Mesenchymal stem cell (in vitro differentiated cells and primary cell): ENCODE measurements around the gene TRPM3.
A peak's percentile ranks its signal among the peaks of the same experiment; 100 is the strongest.

ENCODE experiments used
- DNase-seq: peaks from one replicate; pipeline ENCODE4 v3.0.0-alpha.2; 2013
- H2AFZ ChIP-seq: one replicate; pipeline ENCODE4 v1.6.1; 2013; ENCODE audit warnings: low read depth, mild to moderate bottlenecking, control low read depth, inconsistent platforms, low read length, moderate library complexity
- H2AK5ac ChIP-seq: 2 replicates; pipeline ENCODE4 v1.6.1; 2013; ENCODE audit warnings: low read length, moderate library complexity, mild to moderate bottlenecking, inconsistent platforms; ENCODE audit not compliant: severe bottlenecking
- H2BK120ac ChIP-seq: one replicate; pipeline ENCODE4 v1.6.1; 2013; ENCODE audit warnings: low read depth, mild to moderate bottlenecking, inconsistent platforms, low read length, moderate library complexity
- H2BK12ac ChIP-seq, 2 experiments: one replicate each; pipeline ENCODE4 v1.6.1; 2013; ENCODE audit warnings: inconsistent platforms in 2 of 2, low read length in 2 of 2, mild to moderate bottlenecking in 2 of 2, moderate library complexity in 2 of 2, control low read depth in 1 of 2
- H2BK15ac ChIP-seq: one replicate; pipeline ENCODE4 v1.6.1; 2013; ENCODE audit warnings: mild to moderate bottlenecking, low read depth, inconsistent platforms; ENCODE audit not compliant: poor library complexity, severe bottlenecking
- H2BK5ac ChIP-seq: 2 replicates; pipeline ENCODE4 v1.6.1; 2013; ENCODE audit warnings: low read depth, mild to moderate bottlenecking, low read length, control low read depth, inconsistent platforms; ENCODE audit not compliant: poor library complexity, severe bottlenecking
- H3K14ac ChIP-seq, 2 experiments: one replicate each; pipeline ENCODE4 v1.6.1; 2013; ENCODE audit warnings: inconsistent platforms in 2 of 2, low read length in 2 of 2, control low read depth in 1 of 2, mild to moderate bottlenecking in 1 of 2, moderate library complexity in 1 of 2
- H3K18ac ChIP-seq, 2 experiments: one replicate each; pipeline ENCODE4 v1.6.1; 2013; ENCODE audit warnings: inconsistent platforms in 2 of 2, low read length in 2 of 2, control low read depth in 1 of 2, low read depth in 1 of 2, mild to moderate bottlenecking in 1 of 2
- H3K23ac ChIP-seq, 2 experiments: one replicate each; pipeline ENCODE4 v1.6.1; 2013; ENCODE audit warnings: inconsistent platforms in 2 of 2, low read length in 2 of 2, mild to moderate bottlenecking in 2 of 2, moderate library complexity in 2 of 2, control low read depth in 1 of 2
- H3K27ac ChIP-seq: 2 replicates; pipeline ENCODE4 v1.5.1; 2013; ENCODE audit warnings: mild to moderate bottlenecking, moderate library complexity, low read length, control low read depth, inconsistent platforms; ENCODE audit not compliant: poor library complexity, severe bottlenecking
- H3K27me3 ChIP-seq, 2 experiments: 2 replicates each; pipeline versions ENCODE4 v1.6.1 to v1.7.0; 2013; ENCODE audit warnings: low read length in 2 of 2, mild to moderate bottlenecking in 2 of 2, moderate library complexity in 2 of 2, control low read depth in 1 of 2, inconsistent platforms in 1 of 2; ENCODE audit not compliant: control insufficient read depth in 1 of 2, insufficient read depth in 1 of 2
- H3K36me3 ChIP-seq, 2 experiments: 2 replicates each; pipeline versions ENCODE4 v1.6.1 to v1.7.0; 2013; ENCODE audit warnings: low read length in 2 of 2, control low read depth in 1 of 2, inconsistent platforms in 1 of 2, low read depth in 1 of 2, mild to moderate bottlenecking in 1 of 2; ENCODE audit not compliant: insufficient read depth in 2 of 2, control insufficient read depth in 1 of 2
- H3K4ac ChIP-seq, 2 experiments: one replicate each; pipeline ENCODE4 v1.6.1; 2013; ENCODE audit warnings: inconsistent platforms in 2 of 2, low read length in 2 of 2, mild to moderate bottlenecking in 2 of 2, moderate library complexity in 2 of 2, control low read depth in 1 of 2, low read depth in 1 of 2
- H3K4me1 ChIP-seq: 2 replicates; pipeline ENCODE4 v1.6.1; 2013; ENCODE audit warnings: low read depth, low read length, control low read depth; ENCODE audit not compliant: control insufficient read depth, insufficient read depth
- H3K4me2 ChIP-seq: 2 replicates; pipeline ENCODE4 v1.6.1; 2013; ENCODE audit warnings: low read length, mild to moderate bottlenecking, inconsistent platforms; ENCODE audit not compliant: poor library complexity, severe bottlenecking
- H3K4me3 ChIP-seq, 2 experiments: 2 replicates each; pipeline versions ENCODE4 v1.5.1 to v1.7.0; 2013; ENCODE audit warnings: low read length in 2 of 2, mild to moderate bottlenecking in 2 of 2, control low read depth in 1 of 2, low read depth in 1 of 2; ENCODE audit not compliant: insufficient read depth in 1 of 2
- H3K79me1 ChIP-seq: replicated peaks from 2 replicates; pipeline ENCODE4 v1.6.1; 2013; ENCODE audit warnings: mild to moderate bottlenecking, control low read depth, low read length, inconsistent platforms; ENCODE audit not compliant: poor library complexity, severe bottlenecking
- H3K9ac ChIP-seq: 2 replicates; pipeline ENCODE4 v1.7.0; 2013; ENCODE audit warnings: mild to moderate bottlenecking, low read length, moderate library complexity
- H3K9me3 ChIP-seq: 2 replicates; pipeline ENCODE4 v1.7.0; 2013; ENCODE audit warnings: mild to moderate bottlenecking, low read length; ENCODE audit not compliant: control insufficient read depth
- H4K8ac ChIP-seq: one replicate; pipeline ENCODE4 v1.6.1; 2013; ENCODE audit warnings: inconsistent platforms, mild to moderate bottlenecking, low read length, moderate library complexity
- H4K91ac ChIP-seq: one replicate; pipeline ENCODE4 v1.6.1; 2013; ENCODE audit warnings: mild to moderate bottlenecking, low read length, inconsistent platforms
- WGBS: methylation state at CpG from one replicate; pipeline ENCODE4 v1.1.7; 2013; ENCODE audit warnings: mixed read lengths; 5-methylcytosine and 5-hydroxymethylcytosine counted together

The TRPM3 gene

DNA sequence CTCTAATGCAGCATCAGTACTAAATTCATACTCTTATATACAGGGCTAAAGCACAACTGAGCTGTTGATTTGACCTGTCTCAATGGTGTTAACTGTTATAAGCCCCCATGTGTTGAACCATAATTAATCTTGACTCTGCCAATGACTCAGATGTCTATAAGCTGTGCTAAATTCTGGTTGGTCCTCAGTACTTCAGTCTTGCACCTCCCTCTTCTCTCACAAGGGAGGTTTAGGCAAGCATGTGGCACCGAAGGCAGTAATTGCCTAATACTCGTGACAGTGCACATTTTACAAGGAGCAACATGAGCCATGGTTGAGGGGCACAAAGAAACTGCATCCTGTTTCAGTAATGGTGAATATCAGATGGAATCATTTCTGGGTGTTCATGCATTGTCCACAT is 255.9 kb downstream of the TRPM3 start:
- Histone ChIP-seq H3K27ac (no peak overlapping the region), H3K27me3 (peaks cover 0 to 20% of the 10 kb centered on the region in 2 experiments), H3K4me2 (no peak overlapping the region), H2BK120ac (no peak overlapping the region), H3K4ac (no peak overlapping the region), H3K4me1 (no peaks in the 10 kb centered on the region), H2BK15ac (no peak overlapping the region), H2BK12ac (no peak overlapping the region), H3K79me1 (no peaks in the 10 kb centered on the region), H2AK5ac (no peak overlapping the region), H3K9ac (no peak overlapping the region), H4K91ac (no peak overlapping the region), H3K9me3 (no peaks in the 10 kb centered on the region), H2BK5ac (no peak overlapping the region), H3K4me3 (no peak overlapping the region), H3K18ac (no peak overlapping the region), H2AFZ (no peak overlapping the region), H4K8ac (no peak overlapping the region), H3K36me3 (no peaks in the 10 kb centered on the region), H3K23ac (no peak overlapping the region), H3K14ac (no peak overlapping the region)
- no peak for DNase-seq
- WGBS = 93% methylated on average over 2 of the region's 2 CpGs

- Histone ChIP-seq H3K23ac (no peak overlapping the region), H2BK15ac (no peak overlapping the region), H3K27me3 (peaks cover 0 to 10% of the 10 kb centered on the region in 2 experiments), H3K27ac (no peak overlapping the region), H3K4ac (no peak overlapping the region), H3K18ac (no peak overlapping the region), H3K9ac (no peak overlapping the region), H4K91ac (no peak overlapping the region), H2BK12ac (no peak overlapping the region), H2BK5ac (no peak overlapping the region), H3K79me1 (no peaks in the 10 kb centered on the region), H3K4me3 (no peak overlapping the region), H4K8ac (no peak overlapping the region), H3K9me3 (no peaks in the 10 kb centered on the region), H2AK5ac (no peak overlapping the region), H2BK120ac (no peak overlapping the region), H2AFZ (no peak overlapping the region), H3K4me1 (no peaks in the 10 kb centered on the region), H3K36me3 (no peaks in the 10 kb centered on the region), H3K4me2 (no peak overlapping the region), H3K14ac (no peak overlapping the region)
- WGBS = 77% methylated on average over 3 of the region's 4 CpGs
- DNase-seq = no peak
These were observed 259.6 kb downstream of the TRPM3 start for GRCh38 chr9:70861797-70862196.

GRCh38 chr9:70861376-70861775 is 260.0 kb downstream of the TRPM3 start:
- 87% methylated on average over 3 of the region's 3 CpGs for WGBS
- no peak for DNase-seq
- Histone ChIP-seq H3K14ac (no peak overlapping the region), H2AK5ac (no peak overlapping the region), H4K91ac (no peak overlapping the region), H3K27me3 (peaks cover 0 to 6% of the 10 kb centered on the region in 2 experiments), H3K27ac (no peak overlapping the region), H2BK15ac (no peak overlapping the region), H3K18ac (no peak overlapping the region), H2BK5ac (no peak overlapping the region), H3K4me1 (no peaks in the 10 kb centered on the region), H3K9ac (no peak overlapping the region), H3K4me3 (no peak overlapping the region), H2BK120ac (no peak overlapping the region), H3K4ac (no peak overlapping the region), H3K9me3 (no peaks in the 10 kb centered on the region), H4K8ac (no peak overlapping the region), H3K4me2 (no peak overlapping the region), H3K23ac (peak overlapping the region in 1 of 2 experiments; percentile 50), H3K79me1 (no peaks in the 10 kb centered on the region), H2AFZ (no peak overlapping the region), H3K36me3 (no peaks in the 10 kb centered on the region), H2BK12ac (no peak overlapping the region)

- H3K27me3 ChIP-seq = peaks cover 0 to 3% of the 10 kb centered on the region in 2 experiments
- H3K9ac ChIP-seq = no peak overlapping the region
- no peak overlapping the region for H3K4ac ChIP-seq
- DNase-seq = no peak
- H3K4me2 ChIP-seq = no peak overlapping the region
- no peaks in the 10 kb centered on the region for H3K79me1 ChIP-seq
- no peaks in the 10 kb centered on the region for H3K4me1 ChIP-seq
- 84% methylated on average over 2 of the region's 2 CpGs for WGBS
- H4K8ac ChIP-seq = no peak overlapping the region
- H2AFZ ChIP-seq = no peak overlapping the region
- H3K36me3 ChIP-seq = no peaks in the 10 kb centered on the region
- H2BK120ac ChIP-seq = no peak overlapping the region
- no peak overlapping the region for H3K4me3 ChIP-seq
- no peak overlapping the region for H3K18ac ChIP-seq
- no peak overlapping the region for H3K27ac ChIP-seq
- no peak overlapping the region for H3K23ac ChIP-seq
- no peak overlapping the region for H3K14ac ChIP-seq
- H2BK15ac ChIP-seq = no peak overlapping the region
- no peak overlapping the region for H2AK5ac ChIP-seq
- H3K9me3 ChIP-seq = no peaks in the 10 kb centered on the region
- H4K91ac ChIP-seq = no peak overlapping the region
- no peak overlapping the region for H2BK5ac ChIP-seq
- H2BK12ac ChIP-seq = no peak overlapping the region
These were observed 261.7 kb downstream of the TRPM3 start for GRCh38 chr9:70859694-70860093.
